RWPE1 (cell line): ENCODE measurements around the gene B3GALT5.

ENCODE experiments used
- CTCF ChIA-PET: fragments of 350-600 bp; sonication (Branson Sonifier 250); formaldehyde crosslinking; extraction: SDS; loops from one replicate; lab custom pipeline; 2021; lab: Yijun Ruan, JAX
- POLR2A ChIA-PET: fragments of 400-600 bp; formaldehyde crosslinking; extraction: SDS; loops from one replicate; lab custom pipeline; 2020; ENCODE audit warnings: antibody characterized with exemption; ENCODE audit not compliant: low non-redundant PET; lab: Yijun Ruan, JAX
- DNase-seq: peaks from one replicate; pipeline ENCODE4 v3.0.0; 2012; ENCODE audit warnings: low spot score
- H3K27ac ChIP-seq: fragments of 450-650 bp; 2 replicates; pipeline ENCODE4 v1.5.1; 2017
- CTCF ChIP-seq: fragments of 450-650 bp; conservative IDR thresholded peaks from 2 replicates; pipeline ENCODE4 v1.5.1; 2017; ENCODE audit warnings: low read depth, mild to moderate bottlenecking

B3GALT5 gene

GRCh38 chr21:39680216-39680615 is 67.5 kb downstream of the B3GALT5 start:
- POLR2A ChIA-PET, result no interaction called here
- CTCF ChIA-PET, result no interaction called here
- DNase-seq, result no peak
- TF ChIP-seq CTCF, result no peak
- no peak overlapping the region for H3K27ac ChIP-seq

- no peak for DNase-seq
- ChIA-PET POLR2A (no interaction called here), CTCF (interaction anchor here (0.6 kb wide), 1 partner anchor 1672 kb away, joined by 4 read pairs; no protein-coding TSS in a partner anchor)
- no peak overlapping the region for H3K27ac ChIP-seq
- no peak for TF ChIP-seq CTCF
Observed at GRCh38 chr21:39681257-39681656, 68.5 kb downstream of the B3GALT5 start.

- no peak for DNase-seq
- CTCF ChIA-PET, result no interaction called here
- POLR2A ChIA-PET, result no interaction called here
- no peak for TF ChIP-seq CTCF
- no peak overlapping the region for H3K27ac ChIP-seq
Observed at GRCh38 chr21:39681845-39682244, 69.1 kb downstream of the B3GALT5 start.

- no peak for DNase-seq
- no peak overlapping the region for H3K27ac ChIP-seq
- no peak for TF ChIP-seq CTCF
- POLR2A ChIA-PET, result no interaction called here
- CTCF ChIA-PET, result no interaction called here
Observed at GRCh38 chr21:39685236-39685635, 72.5 kb downstream of the B3GALT5 start.

GRCh38 chr21:39685991-39686390 is 73.3 kb downstream of the B3GALT5 start:
- H3K27ac ChIP-seq, result no peak overlapping the region
- no peak for DNase-seq
- POLR2A ChIA-PET, result no interaction called here
- no peak for TF ChIP-seq CTCF
- CTCF ChIA-PET, result no interaction called here

GRCh38 chr21:39686646-39687468 is 74.1 kb downstream of the B3GALT5 start:
- DNase-seq, result no peak
- TF ChIP-seq CTCF, result no peak
- POLR2A ChIA-PET, result no interaction called here
- H3K27ac ChIP-seq, result no peak overlapping the region
- CTCF ChIA-PET, result no interaction called here
